Gastroesophageal sphincter (tissue), 4 donors: Measurements from ENCODE around the gene PALB2. TPM values are rescaled to one million over a fixed set of nuclear protein-coding genes. Genes with fewer than 3 reads are reported as not detected.

ENCODE experiments used
- ATAC-seq: fragments of 150-250 bp; one replicate; pipeline ENCODE4 v1.9.1; 2016; ENCODE audit warnings: mild to moderate bottlenecking, moderate library complexity
- H3K27ac ChIP-seq, 4 donors: fragments of 200-600 bp; sonication (generic) in 3 of 4; 1 replicate in 3 of 4; 2 replicates in 1 of 4; pipeline ENCODE4 v1.5.1; 2016 to 2019
- H3K27me3 ChIP-seq: fragments of 200-600 bp; sonication (generic); one replicate; pipeline ENCODE4 v1.5.1; 2019
- H3K36me3 ChIP-seq, 2 donors: fragments of 200-600 bp; sonication (generic); one replicate each; pipeline ENCODE4 v1.5.1; 2019; ENCODE audit warnings: control low read depth in 1 of 2
- H3K4me1 ChIP-seq, 3 donors: fragments of 200-600 bp; sonication (generic); 1 replicate in 2 of 3; 2 replicates in 1 of 3; pipeline ENCODE4 v1.5.1; 2016 to 2019; ENCODE audit warnings: control low read depth in 2 of 3
- H3K4me3 ChIP-seq, 2 donors: fragments of 200-600 bp; sonication (generic); one replicate each; pipeline ENCODE4 v1.5.1; 2019; ENCODE audit warnings: mild to moderate bottlenecking in 1 of 2, moderate library complexity in 1 of 2
- H3K9me3 ChIP-seq, 3 donors: fragments of 200-600 bp; sonication (generic); one replicate each; pipeline ENCODE4 v1.5.1; 2017 to 2019; ENCODE audit warnings: control low read depth in 2 of 3
- EP300 ChIP-seq: sonication (generic); formaldehyde crosslinking; IDR thresholded peaks from one replicate; pipeline ENCODE4 v1.6.1; 2017; ENCODE audit warnings: antibody characterized with exemption, mild to moderate bottlenecking
- POLR2A ChIP-seq, 2 donors: fragments of 450-650 bp; IDR thresholded peaks; one replicate each; pipeline ENCODE4 v1.6.1; 2017; ENCODE audit warnings: antibody characterized with exemption in 2 of 2, mild to moderate bottlenecking in 2 of 2, moderate library complexity in 1 of 2
- POLR2AphosphoS5 ChIP-seq: sonication (generic); formaldehyde crosslinking; IDR thresholded peaks from one replicate; pipeline ENCODE4 v1.6.1; 2017; ENCODE audit warnings: antibody characterized with exemption
- WGBS, 2 donors: methylation state at CpG; one replicate each; pipeline ENCODE4 v1.1.5; 2018; ENCODE audit warnings: low coverage in 1 of 2; 5-methylcytosine and 5-hydroxymethylcytosine counted together
- total RNA-seq, 4 donors: library from RNA; depleted of rRNA; stranded (reverse); fragments of >200 nt; gene quantifications; one replicate each; pipeline ENCODE4 v1.1.0, GENCODE V29; 2016
- TF ChIP-seq, protein P1 (sequence below), 4 experiments: fragments of 200-600 bp in 2 of 4; fragments of 450-650 bp in 2 of 4; sonication (generic) in 1 of 4; IDR thresholded peaks; one replicate each; pipeline ENCODE4 v1.5.1; 2017 to 2019; ENCODE audit warnings: antibody characterized with exemption in 4 of 4, mild to moderate bottlenecking in 2 of 4, moderate library complexity in 2 of 4

Gene PALB2
- total RNA-seq = 10 to 100 TPM in 2 of 4 donors, 1 to 10 TPM in 2; 8.5 to 11.1 (median 9.7) TPM

DNA sequence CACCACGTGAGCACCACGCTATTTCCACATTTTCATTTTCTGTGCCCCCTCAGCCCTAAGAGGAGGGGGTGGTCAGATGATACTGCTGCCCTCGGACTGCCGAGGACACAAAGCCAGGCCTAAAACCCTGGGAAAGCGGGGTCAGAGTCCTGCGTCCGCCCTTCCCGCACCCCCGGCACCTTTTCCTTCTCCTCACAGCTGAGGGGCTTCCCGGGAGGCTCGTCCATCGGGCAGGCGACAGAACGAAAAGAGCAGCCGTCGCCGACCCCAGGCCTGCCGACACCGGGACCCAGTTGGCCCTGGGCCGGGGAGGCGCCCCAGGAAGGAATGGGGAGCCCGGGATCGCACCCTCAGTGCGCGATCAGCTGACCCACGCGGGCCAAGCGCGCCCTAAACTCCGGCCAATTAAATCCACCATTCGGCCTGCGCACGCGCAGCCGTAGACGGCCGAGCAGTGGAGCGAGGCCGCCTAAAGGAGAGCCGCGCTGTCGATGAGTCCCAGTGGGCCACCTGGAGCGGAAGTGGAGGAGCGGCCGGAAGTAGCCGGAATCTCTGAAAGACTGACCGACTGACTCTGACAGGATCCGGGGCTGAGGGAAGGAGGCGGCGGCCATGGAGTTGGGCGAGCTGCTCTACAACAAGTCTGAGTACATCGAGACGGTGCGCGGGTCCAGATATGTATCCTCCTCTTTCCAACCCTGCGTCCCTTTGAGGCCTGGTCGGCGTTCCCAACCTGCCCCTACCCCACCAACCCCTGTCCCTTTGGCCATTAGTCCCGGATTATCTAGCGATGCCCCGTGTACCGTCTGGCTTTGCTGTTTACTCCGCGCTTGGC lies at the start of gene PALB2, which contains the start of gene DCTN5:
Gene PALB2 (minus strand): TSS at position 380 of the 835 bp plus-strand sequence. CDS start 153 bp downstream, at position 227.
Gene DCTN5 (plus strand): TSS at position 536 of the 835 bp plus-strand sequence. CDS start 77 bp downstream, at position 613.
- H3K4me3 ChIP-seq = peak within 1 kb of the TSS; percentile 55 to 95
- H3K27ac ChIP-seq = peak within 1 kb of the TSS; percentile 43 to 86 (median 83)
- WGBS, 2 donors = 0% methylated on average over 6 to 12 of the region's 64 CpGs
- H3K27me3 ChIP-seq = no peaks in the 10 kb centered on the region
- peak; percentile 100 for ATAC-seq
- TF ChIP-seq POLR2AphosphoS5 = no peak
- TF ChIP-seq, protein P1, sequence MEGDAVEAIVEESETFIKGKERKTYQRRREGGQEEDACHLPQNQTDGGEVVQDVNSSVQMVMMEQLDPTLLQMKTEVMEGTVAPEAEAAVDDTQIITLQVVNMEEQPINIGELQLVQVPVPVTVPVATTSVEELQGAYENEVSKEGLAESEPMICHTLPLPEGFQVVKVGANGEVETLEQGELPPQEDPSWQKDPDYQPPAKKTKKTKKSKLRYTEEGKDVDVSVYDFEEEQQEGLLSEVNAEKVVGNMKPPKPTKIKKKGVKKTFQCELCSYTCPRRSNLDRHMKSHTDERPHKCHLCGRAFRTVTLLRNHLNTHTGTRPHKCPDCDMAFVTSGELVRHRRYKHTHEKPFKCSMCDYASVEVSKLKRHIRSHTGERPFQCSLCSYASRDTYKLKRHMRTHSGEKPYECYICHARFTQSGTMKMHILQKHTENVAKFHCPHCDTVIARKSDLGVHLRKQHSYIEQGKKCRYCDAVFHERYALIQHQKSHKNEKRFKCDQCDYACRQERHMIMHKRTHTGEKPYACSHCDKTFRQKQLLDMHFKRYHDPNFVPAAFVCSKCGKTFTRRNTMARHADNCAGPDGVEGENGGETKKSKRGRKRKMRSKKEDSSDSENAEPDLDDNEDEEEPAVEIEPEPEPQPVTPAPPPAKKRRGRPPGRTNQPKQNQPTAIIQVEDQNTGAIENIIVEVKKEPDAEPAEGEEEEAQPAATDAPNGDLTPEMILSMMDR (IDR thresholded peaks at IDR 0.05) = peak in 1 of 4 experiments; percentile 24
- no peak for TF ChIP-seq EP300
- TF ChIP-seq POLR2A (IDR thresholded peaks at IDR 0.05) = peak; percentile 44 to 58
- H3K9me3 ChIP-seq = no peaks in the 10 kb centered on the region
- H3K4me1 ChIP-seq = peaks cover 0 to 49% (median 15%) of the 10 kb centered on the region in 3 donors
- H3K36me3 ChIP-seq = peaks cover 0 to 53% of the 10 kb centered on the region in 2 donors

DNA sequence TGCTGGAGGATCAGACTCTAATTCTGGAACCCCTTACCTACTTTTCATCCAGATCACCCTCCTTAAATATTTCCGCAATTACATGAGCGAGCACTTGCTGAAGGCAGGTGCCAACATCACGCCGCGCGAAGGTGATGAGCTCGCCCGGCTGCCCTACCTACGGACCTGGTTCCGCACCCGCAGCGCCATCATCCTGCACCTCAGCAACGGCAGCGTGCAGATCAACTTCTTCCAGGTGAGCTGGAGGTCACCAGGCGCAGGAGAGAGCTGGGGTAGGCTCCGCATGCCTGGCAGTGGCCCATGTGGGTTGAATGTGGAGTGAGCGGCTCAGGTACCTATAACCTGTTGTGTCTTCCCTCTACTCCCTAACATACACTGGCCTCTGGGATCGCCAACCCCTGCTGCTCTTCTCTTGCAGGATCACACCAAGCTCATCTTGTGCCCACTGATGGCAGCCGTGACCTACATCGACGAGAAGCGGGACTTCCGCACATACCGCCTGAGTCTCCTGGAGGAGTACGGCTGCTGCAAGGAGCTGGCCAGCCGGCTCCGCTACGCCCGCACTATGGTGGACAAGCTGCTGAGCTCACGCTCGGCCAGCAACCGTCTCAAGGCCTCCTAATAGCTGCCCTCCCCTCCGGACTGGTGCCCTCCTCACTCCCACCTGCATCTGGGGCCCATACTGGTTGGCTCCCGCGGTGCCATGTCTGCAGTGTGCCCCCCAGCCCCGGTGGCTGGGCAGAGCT lies 48.5 kb upstream of the PALB2 start:
- TF ChIP-seq EP300 (no peak), POLR2A (IDR thresholded peaks at IDR 0.05) (no peak), POLR2AphosphoS5 (no peak)
- TF ChIP-seq, protein P1 (IDR thresholded peaks at IDR 0.05) = no peak
- no peak for ATAC-seq
- no peak overlapping the region for H3K27ac ChIP-seq
- no peak overlapping the region for H3K4me3 ChIP-seq
- peaks cover 0 to 64% of the 10 kb centered on the region in 2 donors for H3K36me3 ChIP-seq
- WGBS, 2 donors = 95 to 98% methylated on average over 7 to 17 of the region's 36 CpGs
- peaks cover 0 to 4% (median 0%) of the 10 kb centered on the region in 3 donors for H3K4me1 ChIP-seq
- no peaks in the 10 kb centered on the region for H3K9me3 ChIP-seq
- H3K27me3 ChIP-seq = no peaks in the 10 kb centered on the region

DNA sequence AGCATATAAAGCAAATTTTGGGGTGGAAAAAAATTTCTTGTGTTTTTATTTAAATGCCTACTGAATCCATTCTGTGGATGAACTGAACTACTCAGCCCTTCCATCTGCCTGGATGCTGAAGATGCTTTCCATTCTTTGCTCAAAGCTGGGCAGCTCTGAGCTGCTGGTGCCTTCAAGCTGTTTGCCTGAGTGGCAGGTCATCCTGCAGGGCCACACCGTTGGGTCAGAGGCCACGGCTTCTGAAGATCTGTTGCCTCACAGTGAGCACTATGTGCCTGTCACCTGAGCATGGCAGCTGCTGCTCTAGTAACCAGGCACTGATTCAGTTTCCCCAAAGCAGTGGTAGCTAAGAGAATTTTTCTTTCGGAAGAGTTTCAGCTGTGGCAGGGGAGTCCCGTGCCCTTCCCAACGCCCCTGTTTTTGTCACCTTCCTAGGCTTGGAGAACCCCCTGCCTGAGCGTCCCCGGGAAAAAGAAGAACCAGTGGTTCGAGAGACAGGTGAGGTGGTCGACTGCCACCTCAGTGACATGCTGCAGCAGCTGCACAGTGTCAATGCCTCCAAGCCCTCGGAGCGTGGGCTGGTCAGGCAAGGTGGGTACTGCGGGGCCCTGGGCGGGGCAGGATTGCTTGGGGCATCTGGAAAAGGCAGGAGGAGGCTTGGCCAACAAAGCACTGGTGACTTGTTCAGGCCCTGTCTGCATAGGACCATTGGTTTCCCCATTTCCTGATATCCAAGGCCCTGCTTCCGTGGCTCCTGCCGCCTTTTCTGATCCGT lies 46.1 kb upstream of the PALB2 start:
- WGBS, 2 donors = 80 to 94% methylated on average over 1 to 11 of the region's 16 CpGs

DNA sequence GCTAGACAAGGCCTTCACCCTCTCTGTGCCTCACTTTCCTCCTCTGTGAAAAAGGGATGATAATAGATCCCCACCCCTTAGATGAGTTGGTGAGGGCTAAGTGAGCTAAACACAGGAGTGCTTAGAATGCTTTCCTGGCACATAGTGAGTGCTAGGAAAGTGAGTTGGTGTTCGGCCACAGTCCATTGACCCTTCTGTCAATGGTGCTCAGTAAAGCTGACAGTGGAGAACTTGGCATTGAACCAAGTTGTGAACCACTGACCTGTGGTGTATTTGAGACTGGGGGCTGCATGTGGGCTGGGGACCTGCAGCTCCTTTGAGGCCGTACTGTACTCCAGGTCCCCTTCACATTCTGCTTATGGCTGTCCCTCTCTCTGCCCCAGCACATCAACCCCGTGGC lies 42.4 kb upstream of the PALB2 start:
- no peaks in the 10 kb centered on the region for H3K9me3 ChIP-seq

More for the DNA sequence above, 46.1 kb upstream of the PALB2 start:
- Histone ChIP-seq H3K36me3 (peaks cover 0 to 86% of the 10 kb centered on the region in 2 donors), H3K27ac (no peak overlapping the region), H3K27me3 (no peaks in the 10 kb centered on the region), H3K4me1 (no peaks in the 10 kb centered on the region), H3K9me3 (no peaks in the 10 kb centered on the region), H3K4me3 (no peak overlapping the region)
- ATAC-seq = no peak
- TF ChIP-seq, protein P1 (IDR thresholded peaks at IDR 0.05) = no peak
- TF ChIP-seq POLR2A (IDR thresholded peaks at IDR 0.05) (no peak), EP300 (no peak), POLR2AphosphoS5 (no peak)

More for the DNA sequence above, 42.4 kb upstream of the PALB2 start:
- ATAC-seq = no peak
- Histone ChIP-seq H3K27ac (no peak overlapping the region), H3K36me3 (peaks cover 0 to 80% of the 10 kb centered on the region in 2 donors), H3K27me3 (no peaks in the 10 kb centered on the region), H3K4me1 (peaks cover 0 to 14% (median 8%) of the 10 kb centered on the region in 3 donors), H3K4me3 (no peak overlapping the region)
- WGBS, 2 donors = 80 to 91% methylated on average over 1 to 3 of the region's 3 CpGs
- no peak for TF ChIP-seq POLR2A (IDR thresholded peaks at IDR 0.05)
- TF ChIP-seq POLR2AphosphoS5 = no peak
- TF ChIP-seq EP300 = no peak
- TF ChIP-seq, protein P1 (IDR thresholded peaks at IDR 0.05) = no peak
